SKM-1 (cell line): ENCODE data around the gene PCDHGA7.
"Not testable (repeated sequence)": the region's sequence is repeated elsewhere in the genome, so short reads cannot be mapped to it uniquely, and the experiment has no call there.

ENCODE experiments used
- DNase-seq: peaks from one replicate; lab custom pipeline; 2025; ENCODE audit not compliant: unreplicated experiment; lab: John Stamatoyannopoulos, UW

Gene PCDHGA7

GRCh38 chr5:141382469-141383294 is at the start of gene PCDHGA7:
Gene PCDHGA7, plus strand, starts transcription at chr5:141382742. Its CDS starts 158 bp downstream, at chr5:141382900.
- DNase-seq: no peak

- DNase-seq: no peak
Measured at GRCh38 chr5:141338538-141339306, 43.8 kb upstream of the PCDHGA7 start, which contains the start of gene PCDHGA2. Gene PCDHGA2, plus strand, starts transcription at chr5:141338760.

GRCh38 chr5:141340781-141341354 is 41.7 kb upstream of the PCDHGA7 start:
- not testable (repeated sequence) for DNase-seq

GRCh38 chr5:141342773-141343172 is 39.8 kb upstream of the PCDHGA7 start:
- no peak for DNase-seq

GRCh38 chr5:141343242-141343952 is 39.1 kb upstream of the PCDHGA7 start, which contains the start of gene PCDHGA3:
Gene PCDHGA3, plus strand, starts transcription at chr5:141343829. Its CDS starts 205 bp downstream, at chr5:141344034.
- no peak for DNase-seq

GRCh38 chr5:141343953-141344463 is 38.5 kb upstream of the PCDHGA7 start:
- DNase-seq: no peak

GRCh38 chr5:141345327-141345726 is 37.2 kb upstream of the PCDHGA7 start:
- DNase-seq: no peak

- not testable (repeated sequence) for DNase-seq
Measured at GRCh38 chr5:141346017-141346416, 36.5 kb upstream of the PCDHGA7 start.

- no peak for DNase-seq
Measured at GRCh38 chr5:141349917-141350619, 32.5 kb upstream of the PCDHGA7 start, which contains the start of gene PCDHGB1. Gene PCDHGB1, plus strand, starts transcription at chr5:141350099. Its CDS starts 162 bp downstream, at chr5:141350261.

- DNase-seq: no peak
Measured at GRCh38 chr5:141351591-141351990, 31.0 kb upstream of the PCDHGA7 start.

- no peak for DNase-seq
Measured at GRCh38 chr5:141354900-141355469, 27.6 kb upstream of the PCDHGA7 start, which contains the start of gene PCDHGA4. Gene PCDHGA4, plus strand, starts transcription at chr5:141355021. Its CDS starts 87 bp downstream, at chr5:141355108.

GRCh38 chr5:141355641-141356040 is 26.9 kb upstream of the PCDHGA7 start:
- DNase-seq: no peak

GRCh38 chr5:141356133-141356532 is 26.4 kb upstream of the PCDHGA7 start:
- no peak for DNase-seq

GRCh38 chr5:141356950-141357349 is 25.6 kb upstream of the PCDHGA7 start:
- DNase-seq: no peak

GRCh38 chr5:141359790-141360426 is 22.6 kb upstream of the PCDHGA7 start, which contains the start of gene PCDHGB2:
Gene PCDHGB2, plus strand, starts transcription at chr5:141359994. Its CDS starts 142 bp downstream, at chr5:141360136.
- no peak for DNase-seq

GRCh38 chr5:141360685-141361084 is 21.9 kb upstream of the PCDHGA7 start:
- no peak for DNase-seq

GRCh38 chr5:141362719-141363118 is 19.8 kb upstream of the PCDHGA7 start:
- DNase-seq: no peak

GRCh38 chr5:141363952-141364660 is 18.4 kb upstream of the PCDHGA7 start, which contains the start of gene PCDHGA5:
Gene PCDHGA5, plus strand, starts transcription at chr5:141364162. Its CDS starts 169 bp downstream, at chr5:141364331.
- no peak for DNase-seq
